Measurements from ENCODE around the gene ZNF497.

- TF ChIP-seq POLR2A (IDR thresholded peaks at IDR 0.05) (no peak), CTCF (IDR thresholded peaks at IDR 0.05) (no peak)
Measured at GRCh38 chr19:58385313-58385890, 22.9 kb upstream of the ZNF497 start.

Data from lower leg skin (tissue), 3 donors.